HT-29 (cell line): ENCODE data around the gene ADAP2. TPM values are rescaled to one million over a fixed set of nuclear protein-coding genes. Genes with fewer than 3 reads are reported as not detected.
"Not testable (repeated sequence)": the region's sequence is repeated elsewhere in the genome, so short reads cannot be mapped to it uniquely, and the experiment has no call there.

Source experiments
- DNase-seq: peaks from one replicate; pipeline ENCODE4 v3.0.0-alpha.2; 2015; ENCODE audit warnings: low spot score
- total RNA-seq: library from RNA; depleted of rRNA; stranded (reverse); fragments of >200 nt; shearing (Covaris generic); gene quantifications from 2 replicates; pipeline ENCODE4 v1.2.3, GENCODE V29; 2014

ADAP2 gene
- total RNA-seq, 1 experiment from 2014 or later, result 0.08 TPM

DNA sequence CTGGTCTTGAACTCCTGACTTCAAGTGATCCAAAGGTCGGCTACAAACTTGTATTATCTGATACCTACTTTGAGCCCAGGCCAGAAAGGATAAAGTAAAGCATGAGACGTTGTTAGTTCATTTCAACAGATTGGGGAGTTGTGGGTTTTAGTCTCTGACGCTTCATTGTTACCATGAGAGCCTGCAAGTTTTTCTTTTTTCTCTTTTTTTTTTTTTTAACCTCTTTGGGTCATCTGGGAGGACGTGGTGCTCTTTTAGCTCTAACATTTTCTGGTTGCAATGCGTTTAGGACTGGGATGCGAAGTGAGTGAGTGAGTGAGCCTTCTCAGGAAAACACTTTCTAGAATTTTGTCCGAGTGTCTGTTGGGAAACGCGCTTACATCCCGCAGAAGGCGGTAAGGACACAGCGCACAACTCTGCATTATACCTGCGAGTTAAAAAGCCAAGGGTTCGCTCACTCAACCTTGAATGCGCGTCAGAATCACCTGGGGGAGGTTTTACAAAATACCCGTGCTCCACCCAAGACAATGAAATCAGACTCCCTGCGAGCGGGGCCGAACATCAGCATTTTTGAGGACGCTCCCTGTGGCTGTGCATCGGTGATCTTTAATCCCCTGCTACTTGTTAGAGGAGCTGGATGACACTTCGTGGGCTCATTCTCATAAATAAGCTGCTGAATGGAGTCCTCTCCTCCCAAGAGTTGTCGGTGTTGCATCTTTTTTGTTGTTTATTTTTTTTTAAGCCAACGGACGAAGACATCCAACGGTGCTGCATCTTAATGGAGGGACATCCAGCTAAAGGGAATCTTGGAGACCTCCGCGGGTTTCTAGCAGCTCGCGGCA lies 48.5 kb downstream of the ADAP2 start:
- peak; percentile 75 for DNase-seq

DNA sequence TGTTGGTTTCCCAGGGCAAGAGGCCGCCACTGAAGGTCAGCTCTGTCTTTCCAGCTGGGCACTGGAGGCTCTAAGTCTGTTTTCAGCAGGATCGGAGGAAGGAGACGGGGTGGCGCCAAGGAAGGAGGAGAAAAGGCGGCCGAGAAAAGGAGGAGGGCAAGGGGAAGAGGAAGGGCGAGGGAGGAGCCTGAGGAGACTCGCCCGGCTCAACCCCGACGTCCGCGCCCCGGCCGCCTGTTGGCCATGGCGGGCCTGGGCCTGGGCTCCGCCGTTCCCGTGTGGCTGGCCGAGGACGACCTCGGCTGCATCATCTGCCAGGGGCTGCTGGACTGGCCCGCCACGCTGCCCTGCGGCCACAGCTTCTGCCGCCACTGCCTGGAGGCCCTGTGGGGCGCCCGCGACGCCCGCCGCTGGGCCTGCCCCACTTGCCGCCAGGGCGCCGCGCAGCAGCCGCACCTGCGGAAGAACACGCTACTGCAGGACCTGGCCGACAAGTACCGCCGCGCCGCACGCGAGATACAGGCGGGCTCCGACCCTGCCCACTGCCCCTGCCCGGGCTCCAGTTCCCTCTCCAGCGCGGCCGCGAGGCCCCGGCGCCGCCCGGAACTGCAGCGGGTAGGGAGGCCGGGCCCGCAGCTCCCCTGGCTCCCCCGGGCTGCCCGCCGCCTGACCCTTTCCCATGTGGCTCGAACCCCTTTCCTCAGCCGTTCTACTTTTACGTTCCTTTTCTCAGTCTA lies 49.3 kb downstream of the ADAP2 start, which contains the start of gene RNF135:
Gene RNF135 (plus strand): TSS at position 209 of the 737 bp plus-strand sequence. CDS start 35 bp downstream, at position 244.
- DNase-seq, result peak; percentile 96

DNA sequence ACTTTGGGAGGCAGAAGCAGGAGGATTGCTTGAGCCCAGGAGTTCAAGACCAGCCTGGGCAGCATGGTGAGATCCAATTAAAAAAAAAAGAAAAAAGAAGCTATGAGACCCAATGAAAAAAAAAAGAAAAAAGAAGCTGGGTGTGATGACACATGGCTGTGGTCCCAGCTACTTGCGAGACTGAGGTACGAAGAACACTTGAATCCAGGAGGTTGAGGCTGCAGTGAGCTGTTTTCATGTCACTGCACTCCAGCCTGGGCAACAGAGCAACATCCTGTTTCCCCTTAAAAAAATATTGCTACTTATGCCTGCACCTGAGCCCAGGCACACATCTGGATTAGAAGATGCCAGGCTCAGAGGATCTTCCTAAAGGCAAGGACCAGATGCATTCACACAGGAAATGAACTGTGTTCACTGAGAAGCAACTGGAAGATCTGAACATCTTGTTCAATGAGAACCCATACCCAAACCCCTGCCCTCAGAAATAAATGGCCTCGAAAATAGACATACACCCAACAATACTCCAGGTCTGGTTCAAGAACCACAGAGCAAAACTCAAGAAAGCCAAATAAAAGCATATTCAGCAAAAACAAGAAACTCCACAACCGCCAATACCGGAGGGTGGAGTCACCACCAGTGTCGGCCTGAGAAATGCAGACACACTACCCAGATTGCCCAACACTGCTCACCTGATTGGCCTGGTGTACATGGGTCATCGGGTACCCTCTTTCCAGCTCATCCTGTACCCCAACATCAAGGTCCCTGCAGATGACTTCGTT lies 53.5 kb downstream of the ADAP2 start:
- no peak for DNase-seq

DNA sequence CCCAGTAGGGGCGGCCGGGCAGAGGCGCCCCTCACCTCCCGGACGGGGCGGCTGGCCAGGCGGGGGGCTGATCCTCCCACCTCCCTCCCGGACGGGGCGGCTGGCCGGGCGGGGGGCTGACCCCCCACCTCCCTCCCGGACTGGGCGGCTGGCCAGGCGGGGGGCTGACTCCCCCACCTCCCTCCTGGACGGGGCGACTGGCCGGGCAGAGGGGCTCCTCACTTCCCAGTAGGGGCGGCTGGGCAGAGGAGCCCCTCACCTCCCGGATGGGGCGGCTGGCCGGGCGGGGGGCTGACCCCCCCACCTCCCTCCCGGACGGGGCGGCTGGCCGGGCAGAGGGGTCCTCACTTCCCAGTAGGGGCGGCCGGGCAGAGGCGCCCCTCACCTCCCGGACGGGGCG lies 58.2 kb downstream of the ADAP2 start:
- DNase-seq, result not testable (repeated sequence)

DNA sequence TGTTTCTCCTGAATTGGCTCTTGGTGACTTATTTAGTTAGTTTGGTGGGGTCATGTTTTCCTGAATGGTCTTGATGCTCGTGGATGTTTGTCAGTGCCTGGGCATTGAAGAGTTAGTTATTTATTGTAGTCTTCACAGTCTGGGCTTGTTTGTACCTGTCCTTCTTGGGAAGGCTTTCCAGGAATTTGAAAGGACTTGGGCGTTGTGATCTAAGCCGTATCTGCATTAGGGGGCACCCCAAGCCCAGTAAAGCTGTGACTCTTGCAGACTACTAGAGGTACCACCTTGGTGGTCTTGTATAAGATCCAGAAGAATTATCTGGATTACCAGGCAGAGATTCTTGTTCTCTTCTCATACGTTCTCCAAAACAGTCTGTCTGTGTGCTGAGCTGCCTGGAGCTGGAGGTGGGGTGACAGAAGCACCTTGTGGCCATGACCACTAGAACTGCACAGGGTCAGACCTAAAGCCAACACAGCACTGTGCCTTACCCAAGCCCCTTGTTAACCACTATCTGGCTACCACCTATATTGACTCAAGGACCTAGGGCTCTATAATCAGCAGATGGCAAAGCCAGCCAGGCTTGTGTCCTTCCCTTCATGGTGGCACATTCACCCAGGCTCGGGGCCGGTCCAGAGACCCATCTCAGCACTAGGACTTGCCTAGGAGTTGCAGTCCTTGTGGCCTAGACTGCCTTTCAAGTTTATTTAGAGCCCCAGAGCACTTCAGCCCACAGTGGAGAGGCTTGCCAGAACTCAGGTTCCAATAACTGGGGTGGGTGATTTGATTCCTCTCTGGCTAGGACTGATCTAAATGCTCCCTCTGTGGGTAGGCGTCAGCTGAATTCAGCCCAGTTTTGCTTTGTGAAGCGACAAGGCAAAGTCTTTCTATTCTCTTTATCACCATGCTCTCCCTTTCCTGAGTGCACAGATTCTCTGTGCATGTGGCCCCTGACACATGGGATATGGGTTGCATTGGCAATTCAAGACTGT lies 60.1 kb downstream of the ADAP2 start:
- no peak for DNase-seq

DNA sequence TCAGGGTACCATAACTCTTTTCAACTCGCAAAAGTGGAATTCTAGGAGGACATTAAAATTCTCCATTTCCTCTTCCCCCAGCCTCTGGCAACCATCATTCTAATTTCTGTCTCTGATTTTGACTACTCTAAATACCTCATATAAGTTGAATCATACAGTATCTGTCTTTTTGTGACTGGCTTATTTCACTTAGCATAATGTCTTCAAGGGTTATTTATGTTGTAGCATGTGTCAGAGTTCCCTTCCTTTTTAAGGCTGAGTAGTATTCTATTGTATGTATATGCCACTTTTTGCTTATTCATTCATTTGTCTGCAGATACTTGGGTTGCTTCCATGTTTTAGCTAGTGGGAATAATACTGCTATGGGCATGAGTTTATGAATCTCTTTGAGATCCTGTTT lies 61.1 kb downstream of the ADAP2 start:
- DNase-seq, result no peak

DNA sequence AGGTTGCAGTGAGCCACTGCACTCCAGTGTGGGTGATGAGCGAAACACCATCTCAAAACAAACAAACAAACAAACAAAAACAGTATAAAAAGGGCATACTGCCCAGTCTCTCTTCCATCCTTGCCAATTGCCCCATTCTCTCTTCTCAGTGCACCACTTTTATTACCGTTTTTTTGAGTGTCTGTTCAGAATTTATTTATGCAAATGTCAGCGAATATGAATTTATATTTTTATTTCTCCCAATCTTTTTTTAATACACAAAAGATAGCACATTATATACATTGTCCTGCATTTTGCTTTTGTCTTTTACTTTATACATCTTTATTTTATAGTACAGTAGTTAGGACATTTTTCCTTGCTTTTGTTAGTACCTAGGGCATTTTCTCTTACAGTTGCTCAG lies 68.7 kb downstream of the ADAP2 start:
- DNase-seq, result no peak

DNA sequence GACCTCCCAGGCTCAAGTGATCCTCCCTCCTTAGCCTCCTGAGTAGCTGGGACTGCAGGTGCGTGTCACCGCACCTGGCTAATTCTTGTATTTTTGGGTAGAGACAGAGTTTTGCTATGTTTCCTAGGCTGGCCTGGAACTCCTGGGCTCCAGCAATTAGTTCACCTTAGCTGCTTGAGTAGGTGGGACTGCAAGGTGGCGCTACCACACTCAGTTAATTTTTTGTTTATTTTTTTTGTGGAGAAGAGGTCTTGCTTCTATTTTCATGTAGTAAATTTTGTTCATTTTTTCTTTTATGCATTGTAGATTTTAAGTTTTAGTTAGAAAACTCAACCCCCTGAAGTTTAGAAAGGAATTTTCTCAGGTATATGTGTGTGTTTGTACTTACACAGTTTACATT lies 70.8 kb downstream of the ADAP2 start:
- no peak for DNase-seq

DNA sequence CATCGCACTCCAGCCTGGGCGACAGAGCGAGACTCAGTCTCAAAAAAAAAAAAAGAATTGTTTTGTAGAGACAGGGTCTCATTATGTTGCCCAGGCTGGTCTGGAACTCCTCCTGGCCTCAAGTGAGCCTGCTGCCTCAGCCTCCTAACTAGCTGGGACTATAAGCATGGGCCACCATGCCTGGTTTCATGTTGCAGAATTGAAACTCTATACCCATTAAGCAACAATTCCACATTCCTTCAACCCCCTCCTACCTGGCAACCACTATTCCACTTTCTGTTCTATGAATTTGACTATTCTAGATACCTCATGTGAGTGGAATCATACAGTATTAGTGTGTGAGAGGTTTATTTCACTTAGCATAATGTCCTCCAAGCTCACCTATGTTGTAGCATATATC lies 73.6 kb downstream of the ADAP2 start:
- DNase-seq, result no peak

DNA sequence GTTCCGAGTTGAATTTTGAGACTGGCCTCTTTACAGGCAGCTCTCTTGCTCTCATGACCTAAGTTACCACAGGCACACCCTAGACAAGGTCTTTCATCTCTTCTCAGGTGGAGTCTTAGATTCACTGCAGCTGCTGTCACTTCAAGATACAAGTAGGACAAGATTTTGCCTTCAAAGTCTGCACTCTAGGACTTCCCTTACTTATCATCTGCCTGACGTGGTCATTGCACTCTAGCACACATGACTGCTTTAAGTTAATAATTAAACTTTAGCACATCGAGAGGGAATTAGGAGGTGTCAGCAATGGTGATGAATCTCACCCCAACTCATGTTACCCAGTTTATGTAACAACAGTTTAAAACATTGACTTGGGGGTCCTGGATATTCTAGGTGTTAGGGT lies 74.7 kb downstream of the ADAP2 start:
- peak; percentile 41 for DNase-seq

DNA sequence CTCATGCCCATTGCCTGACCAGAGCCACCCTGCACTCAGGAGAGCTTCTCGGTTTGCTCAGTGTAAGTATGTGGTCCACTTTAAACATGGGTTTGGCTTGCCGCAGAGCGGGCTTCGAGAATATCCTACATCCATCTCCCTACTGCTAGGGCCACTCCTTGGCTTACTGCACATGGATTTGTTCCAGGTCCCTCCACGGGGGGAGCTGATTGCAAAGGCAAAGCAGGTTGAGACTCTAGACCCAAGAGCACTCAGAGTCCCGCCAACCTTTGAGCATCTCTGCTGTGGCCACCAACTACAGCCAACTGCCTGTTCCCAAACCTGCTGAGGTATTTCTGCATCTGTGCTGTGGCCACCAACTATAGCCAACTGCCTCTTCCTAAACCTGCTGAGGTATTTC lies 75.5 kb downstream of the ADAP2 start:
- DNase-seq, result no peak

DNA sequence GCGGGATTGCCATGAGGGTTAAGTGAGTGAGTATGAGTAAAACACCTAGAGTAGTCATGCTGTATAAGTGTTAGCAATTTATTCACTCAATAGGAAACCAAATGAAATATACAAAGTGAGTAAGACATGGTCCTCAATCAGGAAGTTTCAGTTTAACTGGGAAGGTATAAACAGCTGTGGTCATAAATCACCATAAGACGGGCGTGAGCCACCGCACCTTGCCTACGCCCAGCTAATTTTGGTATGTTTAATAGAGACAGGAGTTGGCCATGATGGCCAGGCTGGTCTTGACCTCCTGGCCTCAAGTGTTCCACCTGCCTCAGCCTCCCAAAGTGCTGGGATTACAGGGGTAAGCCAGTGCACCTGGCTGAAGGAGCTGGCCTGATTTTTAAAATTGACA lies 76.1 kb downstream of the ADAP2 start:
- no peak for DNase-seq

DNA sequence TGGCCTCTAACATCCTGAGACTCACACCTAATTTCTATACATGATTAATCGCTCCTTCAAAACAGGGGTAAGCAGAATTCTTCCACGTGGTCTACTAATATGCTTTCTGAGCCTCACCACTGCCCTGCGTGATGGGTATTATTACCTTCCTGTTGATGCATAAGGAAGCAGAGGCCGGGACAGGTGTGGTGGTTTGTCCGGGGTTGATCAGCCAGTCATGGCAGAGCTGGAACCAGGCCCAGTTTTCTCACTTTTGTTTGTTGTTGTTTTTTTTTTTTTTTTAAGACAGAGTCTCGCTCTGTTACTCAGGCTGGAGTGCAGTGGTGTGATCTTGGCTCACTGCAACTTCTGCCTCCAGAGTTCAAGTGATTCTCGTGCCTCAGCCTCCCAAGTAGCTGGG lies 80.3 kb downstream of the ADAP2 start:
- DNase-seq, result no peak

DNA sequence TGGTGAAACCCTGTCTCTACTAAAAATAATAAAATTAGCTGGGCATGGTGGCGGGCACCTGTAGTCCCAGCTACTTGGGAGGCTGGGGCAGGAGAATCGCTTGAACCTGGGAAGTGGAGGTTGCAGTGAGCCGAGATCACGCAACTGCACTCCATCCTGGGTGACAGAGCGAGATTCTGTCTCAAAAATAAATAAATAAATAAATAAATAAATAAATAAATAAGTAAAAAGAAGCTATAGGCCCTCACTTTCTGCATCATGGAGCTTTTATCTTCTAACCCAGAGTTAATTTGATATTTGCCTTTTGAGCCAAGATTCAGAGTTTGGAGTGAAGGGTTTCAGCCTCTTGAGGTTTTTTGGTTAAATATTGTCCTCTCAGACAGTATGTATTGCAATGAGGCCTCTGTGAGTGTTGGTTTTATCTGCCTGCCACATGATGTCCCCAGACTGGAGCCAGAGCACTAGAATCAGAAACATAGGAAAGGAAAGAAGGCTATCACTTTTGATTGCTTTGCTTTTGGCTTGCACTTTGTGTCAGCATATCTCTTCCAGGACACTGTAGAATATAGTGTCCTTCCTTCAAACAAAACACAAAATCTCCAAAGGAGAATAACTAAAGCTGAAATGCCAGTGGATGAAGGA lies 81.6 kb downstream of the ADAP2 start:
- DNase-seq, result no peak

DNA sequence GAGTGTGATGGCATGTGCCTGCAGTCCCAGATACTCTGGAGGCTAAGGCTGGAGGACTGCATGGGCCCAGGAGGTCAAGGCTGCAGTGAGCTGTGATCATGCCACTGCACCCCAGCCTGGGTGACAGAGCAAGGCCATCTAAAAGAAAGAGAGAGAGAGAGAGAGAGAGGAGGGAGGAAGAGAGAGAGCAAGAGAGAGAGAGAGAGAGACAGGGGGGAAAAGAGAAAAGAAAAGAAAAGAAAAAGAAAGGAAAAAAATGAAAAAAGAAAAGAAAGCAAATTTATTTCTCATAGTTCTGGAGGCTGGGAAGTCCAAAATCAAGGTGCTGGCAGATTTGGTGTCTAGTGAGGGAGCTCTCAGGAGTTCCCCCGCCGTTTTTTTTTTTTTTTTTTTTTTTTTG lies 82.4 kb downstream of the ADAP2 start:
- DNase-seq, result no peak

DNA sequence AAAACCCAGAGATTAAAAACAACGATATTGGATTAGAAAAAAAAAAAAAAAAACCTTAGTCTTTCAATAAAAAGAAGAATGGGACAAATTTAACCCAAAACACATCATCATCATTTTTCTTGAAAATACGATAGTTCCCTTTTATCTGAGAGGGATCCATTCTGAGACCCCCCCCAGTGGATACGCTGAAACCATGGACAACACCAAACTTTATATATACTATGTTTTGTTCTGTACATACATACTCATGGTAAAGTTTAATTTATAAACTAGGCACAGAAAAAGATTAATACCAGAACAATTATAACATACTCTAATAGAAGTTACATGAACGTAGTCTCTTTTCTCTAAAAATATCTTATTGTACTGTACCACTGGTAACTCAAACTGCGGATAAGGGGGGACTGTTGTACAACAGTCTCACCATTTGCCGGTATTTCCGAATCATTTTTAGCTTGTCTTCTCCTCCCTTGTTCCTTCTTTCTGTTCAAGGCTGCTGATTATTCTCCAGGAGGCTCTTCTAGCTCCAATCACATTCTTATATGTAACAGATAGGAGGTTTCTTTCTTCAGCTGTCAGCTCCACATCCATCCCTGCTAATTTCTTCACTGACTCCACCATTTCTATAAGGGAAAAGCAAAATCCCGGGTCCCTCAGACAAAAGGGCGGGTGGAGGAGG lies 86.1 kb downstream of the ADAP2 start:
- DNase-seq, result no peak

DNA sequence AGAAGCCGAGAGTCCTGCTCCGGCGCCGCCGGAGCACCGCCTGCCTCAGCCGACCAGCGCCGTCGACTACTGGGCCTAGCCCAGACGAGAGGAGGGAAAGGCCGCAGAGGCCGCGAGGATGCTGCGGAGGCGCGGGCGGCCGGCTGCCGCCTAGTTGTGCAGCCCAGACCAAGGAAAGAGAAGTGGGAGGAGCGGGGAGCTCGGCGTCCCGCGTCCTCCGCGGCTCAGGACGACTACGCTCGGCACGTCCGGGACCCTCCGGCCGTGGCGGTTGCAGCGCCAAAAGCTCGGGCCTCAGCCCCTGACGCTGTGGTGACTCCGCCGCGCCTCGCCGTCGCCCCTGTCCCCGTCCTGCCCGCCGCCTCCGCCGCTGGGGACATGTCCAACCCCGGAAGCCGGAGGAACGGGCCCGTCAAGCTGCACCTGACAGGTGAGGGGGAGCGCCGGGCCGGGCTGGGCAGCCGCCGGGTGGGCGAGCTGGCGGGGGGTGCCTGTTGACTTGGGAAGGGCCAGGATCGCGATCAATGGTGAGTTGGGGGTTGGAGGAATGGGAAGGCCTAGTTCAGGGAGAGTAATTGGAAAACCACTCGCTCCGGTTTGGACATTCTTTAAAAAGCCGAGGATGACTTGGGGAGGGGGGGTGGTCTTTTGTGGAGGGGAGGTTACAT lies 86.8 kb downstream of the ADAP2 start:
- DNase-seq, result peak; percentile 74
